ENCODE data around the gene LRRC75A.

GRCh38 chr17:16448490-16448889, 43.5 kb downstream of the LRRC75A start:
- TF ChIP-seq CTCF (IDR thresholded peaks at IDR 0.05; ENCODE audit: low read depth, low read length) (no peak), EZH2phosphoT487 (IDR thresholded peaks at IDR 0.05; ENCODE audit: low read depth) (no peak)

Data from OCI-LY3 (cell line).